Fibroblast of lung (primary cell): Measurements from ENCODE around the gene DRICH1.

Experiments
- EZH2 ChIP-seq: IDR thresholded peaks from 2 replicates; pipeline ENCODE4 v1.5.1; 2012; ENCODE audit warnings: low read length, control low read depth, mild to moderate bottlenecking; ENCODE audit errors: missing control alignments
- TF ChIP-seq, protein P1 (sequence below), 2 donors: IDR thresholded peaks in 1 of 2; conservative IDR thresholded peaks in 1 of 2; 1 replicate in 1 of 2; 2 replicates in 1 of 2; pipeline ENCODE4 v1.5.1; 2011 to 2012; ENCODE audit warnings: low read length in 2 of 2, control low read depth in 1 of 2, inconsistent platforms in 1 of 2, low read depth in 1 of 2, mild to moderate bottlenecking in 1 of 2

DNA sequence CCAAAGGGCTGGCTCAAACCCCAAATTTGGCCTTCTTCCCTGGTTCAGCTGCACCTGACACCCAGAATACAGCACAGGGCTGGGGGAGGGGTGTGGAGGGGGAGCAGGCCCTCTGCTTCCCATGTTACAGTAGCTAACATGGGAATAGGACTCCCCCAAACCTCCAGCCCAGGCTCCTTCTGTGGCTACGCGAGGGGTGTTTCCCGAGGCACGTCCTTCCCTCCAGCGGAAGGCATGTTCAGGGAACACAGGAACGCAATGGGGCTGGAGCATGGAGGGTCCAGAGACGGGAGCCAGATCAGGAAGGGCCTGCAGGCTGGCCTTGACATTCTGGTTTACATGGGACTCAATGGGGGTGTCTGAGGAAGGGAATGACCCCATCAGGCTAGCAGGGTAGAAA is 40.3 kb downstream of the DRICH1 start:
- TF ChIP-seq, protein P1, sequence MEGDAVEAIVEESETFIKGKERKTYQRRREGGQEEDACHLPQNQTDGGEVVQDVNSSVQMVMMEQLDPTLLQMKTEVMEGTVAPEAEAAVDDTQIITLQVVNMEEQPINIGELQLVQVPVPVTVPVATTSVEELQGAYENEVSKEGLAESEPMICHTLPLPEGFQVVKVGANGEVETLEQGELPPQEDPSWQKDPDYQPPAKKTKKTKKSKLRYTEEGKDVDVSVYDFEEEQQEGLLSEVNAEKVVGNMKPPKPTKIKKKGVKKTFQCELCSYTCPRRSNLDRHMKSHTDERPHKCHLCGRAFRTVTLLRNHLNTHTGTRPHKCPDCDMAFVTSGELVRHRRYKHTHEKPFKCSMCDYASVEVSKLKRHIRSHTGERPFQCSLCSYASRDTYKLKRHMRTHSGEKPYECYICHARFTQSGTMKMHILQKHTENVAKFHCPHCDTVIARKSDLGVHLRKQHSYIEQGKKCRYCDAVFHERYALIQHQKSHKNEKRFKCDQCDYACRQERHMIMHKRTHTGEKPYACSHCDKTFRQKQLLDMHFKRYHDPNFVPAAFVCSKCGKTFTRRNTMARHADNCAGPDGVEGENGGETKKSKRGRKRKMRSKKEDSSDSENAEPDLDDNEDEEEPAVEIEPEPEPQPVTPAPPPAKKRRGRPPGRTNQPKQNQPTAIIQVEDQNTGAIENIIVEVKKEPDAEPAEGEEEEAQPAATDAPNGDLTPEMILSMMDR (conservative IDR thresholded peaks at IDR 0.05 in 1 of 2, IDR thresholded peaks at IDR 0.05 in 1 of 2; ENCODE audit: low read depth in 1 of 2, low read length in 2 of 2): no peak
- no peak for TF ChIP-seq EZH2
